Islet precursor cell (in vitro differentiated cells): Measurements from ENCODE around the gene TRIM46.
A peak's percentile ranks its signal among the peaks of the same experiment; 100 is the strongest.
"Not testable (repeated sequence)": the region's sequence is repeated elsewhere in the genome, so short reads cannot be mapped to it uniquely, and the experiment has no call there.

Source experiments
- DNase-seq: peaks from one replicate; pipeline ENCODE4 v3.0.0-alpha.2; 2018

TRIM46 gene

GRCh38 chr1:155208541-155209311, 35.1 kb downstream of the TRIM46 start, which contains the start of gene MTX1:
Gene MTX1, plus strand, starts transcription at chr1:155208695. Its CDS starts 110 bp downstream, at chr1:155208805.
- DNase-seq, result peak; percentile 96

- no peak for DNase-seq
Measured at GRCh38 chr1:155209312-155209721, 35.7 kb downstream of the TRIM46 start.

GRCh38 chr1:155210314-155211104, 36.9 kb downstream of the TRIM46 start:
- DNase-seq, result no peak

GRCh38 chr1:155211381-155212050, 37.9 kb downstream of the TRIM46 start:
- not testable (repeated sequence) for DNase-seq

- DNase-seq, result not testable (repeated sequence)
Measured at GRCh38 chr1:155212051-155212440, 38.4 kb downstream of the TRIM46 start.

- DNase-seq, result not testable (repeated sequence)
Measured at GRCh38 chr1:155214702-155215101, 41.1 kb downstream of the TRIM46 start.

- DNase-seq, result no peak
Measured at GRCh38 chr1:155218854-155219591, 45.4 kb downstream of the TRIM46 start.

GRCh38 chr1:155219592-155220031, 46.0 kb downstream of the TRIM46 start:
- DNase-seq, result no peak

GRCh38 chr1:155220211-155220965, 46.7 kb downstream of the TRIM46 start:
- not testable (repeated sequence) for DNase-seq

GRCh38 chr1:155223047-155223446, 49.4 kb downstream of the TRIM46 start:
- DNase-seq, result no peak

- not testable (repeated sequence) for DNase-seq
Measured at GRCh38 chr1:155225404-155225759, 51.7 kb downstream of the TRIM46 start.

GRCh38 chr1:155226188-155226909, 52.7 kb downstream of the TRIM46 start:
- peak; percentile 82 for DNase-seq

- DNase-seq, result peak; percentile 80
Measured at GRCh38 chr1:155226910-155227260, 53.2 kb downstream of the TRIM46 start.

- peak; percentile 100 for DNase-seq
Measured at GRCh38 chr1:155227261-155228095, 53.8 kb downstream of the TRIM46 start.

- DNase-seq, result no peak
Measured at GRCh38 chr1:155228096-155228427, 54.4 kb downstream of the TRIM46 start.

GRCh38 chr1:155231302-155231701, 57.7 kb downstream of the TRIM46 start:
- DNase-seq, result not testable (repeated sequence)

GRCh38 chr1:155232001-155232978, 58.6 kb downstream of the TRIM46 start:
- DNase-seq, result not testable (repeated sequence)

GRCh38 chr1:155233502-155233901, 59.9 kb downstream of the TRIM46 start:
- DNase-seq, result not testable (repeated sequence)
